GM06990 (cell line): ENCODE results near the gene TMEM117.

Source experiments
- DNase-seq: peaks from one replicate; pipeline ENCODE4 v3.0.0-alpha.2; 2011; ENCODE audit not compliant: insufficient read length; ENCODE audit errors: extremely low read depth
- H3K27me3 ChIP-seq: replicated peaks from 2 replicates; pipeline ENCODE4 v1.6.0; 2011; ENCODE audit warnings: low read length; ENCODE audit not compliant: control insufficient read depth, insufficient read depth
- H3K36me3 ChIP-seq: 2 replicates; pipeline ENCODE4 v1.5.1; 2011; ENCODE audit warnings: low read length; ENCODE audit not compliant: control insufficient read depth, insufficient read depth
- H3K4me3 ChIP-seq: replicated peaks from 2 replicates; pipeline ENCODE4 v1.5.1; 2011; ENCODE audit warnings: low read depth, mild to moderate bottlenecking, control low read depth, low read length
- CTCF ChIP-seq: IDR thresholded peaks from 2 replicates; pipeline ENCODE4 v1.5.1; 2011; ENCODE audit warnings: low read length, control low read depth, mild to moderate bottlenecking, inconsistent platforms; ENCODE audit not compliant: insufficient read depth, poor library complexity, severe bottlenecking

The TMEM117 gene

GRCh38 chr12:43930032-43930431, 94.2 kb downstream of the TMEM117 start:
- H3K27me3 ChIP-seq = no peaks in the 10 kb centered on the region
- H3K36me3 ChIP-seq = no peaks in the 10 kb centered on the region
- no peak for TF ChIP-seq CTCF
- no peak for DNase-seq
- H3K4me3 ChIP-seq = no peak overlapping the region

GRCh38 chr12:43931187-43931586, 95.3 kb downstream of the TMEM117 start:
- TF ChIP-seq CTCF = no peak
- DNase-seq = no peak
- Histone ChIP-seq H3K27me3 (no peaks in the 10 kb centered on the region), H3K4me3 (no peak overlapping the region), H3K36me3 (no peaks in the 10 kb centered on the region)

- TF ChIP-seq CTCF = no peak
- no peaks in the 10 kb centered on the region for H3K27me3 ChIP-seq
- no peak for DNase-seq
- H3K4me3 ChIP-seq = no peak overlapping the region
- H3K36me3 ChIP-seq = no peaks in the 10 kb centered on the region
These were observed 99.7 kb downstream of the TMEM117 start for GRCh38 chr12:43935581-43935980.

- peak; percentile 42 for TF ChIP-seq CTCF
- no peaks in the 10 kb centered on the region for H3K27me3 ChIP-seq
- DNase-seq = no peak
- no peak overlapping the region for H3K4me3 ChIP-seq
- H3K36me3 ChIP-seq = no peaks in the 10 kb centered on the region
These were observed 102.1 kb downstream of the TMEM117 start for GRCh38 chr12:43937947-43938346.

GRCh38 chr12:43942379-43942778, 106.5 kb downstream of the TMEM117 start:
- H3K4me3 ChIP-seq = no peak overlapping the region
- no peaks in the 10 kb centered on the region for H3K36me3 ChIP-seq
- DNase-seq = no peak
- no peak for TF ChIP-seq CTCF
- no peaks in the 10 kb centered on the region for H3K27me3 ChIP-seq

GRCh38 chr12:43945983-43946382, 110.1 kb downstream of the TMEM117 start:
- no peak for DNase-seq
- no peak for TF ChIP-seq CTCF
- H3K27me3 ChIP-seq = no peaks in the 10 kb centered on the region
- no peaks in the 10 kb centered on the region for H3K36me3 ChIP-seq
- H3K4me3 ChIP-seq = no peak overlapping the region
